Activated naive CD4-positive, alpha-beta T cell (primary cell): ENCODE measurements around the gene STXBP6.

Source experiments
- DNase-seq, 4 experiments: peaks; one replicate each; lab custom pipeline; 2025; lab: John Stamatoyannopoulos, UW

STXBP6 gene

GRCh38 chr14:24887623-24888304 lies 162.2 kb downstream of the STXBP6 start:
- DNase-seq: no peak

- DNase-seq: no peak
Observed at GRCh38 chr14:24885410-24885913, 164.5 kb downstream of the STXBP6 start.

- no peak for DNase-seq
Observed at GRCh38 chr14:24883576-24883975, 166.4 kb downstream of the STXBP6 start.

- DNase-seq: no peak
Observed at GRCh38 chr14:24881116-24881893, 168.6 kb downstream of the STXBP6 start.

- no peak for DNase-seq
Observed at GRCh38 chr14:24880689-24881088, 169.3 kb downstream of the STXBP6 start.

- DNase-seq: no peak
Observed at GRCh38 chr14:24879661-24880386, 170.1 kb downstream of the STXBP6 start.

GRCh38 chr14:24876996-24877395 lies 173.0 kb downstream of the STXBP6 start:
- DNase-seq: no peak

GRCh38 chr14:24875991-24876878 lies 173.7 kb downstream of the STXBP6 start:
- DNase-seq: no peak

- no peak for DNase-seq
Observed at GRCh38 chr14:24875203-24875838, 174.6 kb downstream of the STXBP6 start.

- DNase-seq: no peak
Observed at GRCh38 chr14:24874514-24875202, 175.3 kb downstream of the STXBP6 start.

- no peak for DNase-seq
Observed at GRCh38 chr14:24873551-24873950, 176.4 kb downstream of the STXBP6 start.

GRCh38 chr14:24870949-24871701 lies 178.8 kb downstream of the STXBP6 start:
- DNase-seq: no peak

- no peak for DNase-seq
Observed at GRCh38 chr14:24868389-24868788, 181.6 kb downstream of the STXBP6 start.

GRCh38 chr14:24866067-24866639 lies 183.8 kb downstream of the STXBP6 start:
- DNase-seq: no peak

- no peak for DNase-seq
Observed at GRCh38 chr14:24863968-24864684, 185.8 kb downstream of the STXBP6 start.

GRCh38 chr14:24861083-24861630 lies 188.8 kb downstream of the STXBP6 start:
- DNase-seq: no peak

- no peak for DNase-seq
Observed at GRCh38 chr14:24859559-24859958, 190.4 kb downstream of the STXBP6 start.

GRCh38 chr14:24858684-24859083 lies 191.3 kb downstream of the STXBP6 start:
- no peak for DNase-seq
